ENCODE data around the gene YES1. TPM values are rescaled to one million over a fixed set of nuclear protein-coding genes. Genes with fewer than 3 reads are reported as not detected.
"Not testable (repeated sequence)": the region's sequence is repeated elsewhere in the genome, so short reads cannot be mapped to it uniquely, and the experiment has no call there.

YES1 gene
- total and polyA plus RNA-seq, 4 donors: 17.9 to 61.7 (median 31.6) TPM

- no peak for TF ChIP-seq CTCF (IDR thresholded peaks at IDR 0.05; ENCODE audit: control extremely low read depth, extremely low read depth)
- no peak overlapping the region for H3K9ac ChIP-seq (ENCODE audit: insufficient read depth in 1 of 2, low read length in 2 of 2)
- H3K4me3 ChIP-seq: no peak overlapping the region
- H3K9me3 ChIP-seq (ENCODE audit: control insufficient read depth in 4 of 4, insufficient read depth in 3 of 4, low read length in 3 of 4): no peaks in the 10 kb centered on the region
- H3K4me1 ChIP-seq (ENCODE audit: control insufficient read depth in 5 of 5, insufficient read depth in 5 of 5, low read length in 5 of 5): no peaks in the 10 kb centered on the region
- H3K27me3 ChIP-seq (ENCODE audit: control insufficient read depth in 3 of 3, insufficient read depth in 3 of 3, low read length in 2 of 3): no peaks in the 10 kb centered on the region
- no peak for DNase-seq
- no peak overlapping the region for H3K27ac ChIP-seq (ENCODE audit: low read depth in 1 of 2, low read length in 1 of 2)
- no peak for ATAC-seq (ENCODE audit: insufficient read depth, low FRiP score)
- H3K36me3 ChIP-seq (ENCODE audit: control insufficient read depth in 4 of 4, insufficient read depth in 4 of 4, low read length in 4 of 4): peaks cover 7 to 25% (median 16%) of the 10 kb centered on the region in 4 donors
- WGBS, 2 donors: 93 to 95% methylated on average over 3 of the region's 3 CpGs
Measured at GRCh38 chr18:732371-732770, 79.7 kb downstream of the YES1 start.

GRCh38 chr18:731185-731584 is 80.9 kb downstream of the YES1 start:
- Histone ChIP-seq H3K4me3 (no peak overlapping the region), H3K27ac (ENCODE audit: low read depth in 1 of 2, low read length in 1 of 2) (no peak overlapping the region), H3K27me3 (ENCODE audit: control insufficient read depth in 3 of 3, insufficient read depth in 3 of 3, low read length in 2 of 3) (no peaks in the 10 kb centered on the region), H3K4me1 (ENCODE audit: control insufficient read depth in 5 of 5, insufficient read depth in 5 of 5, low read length in 5 of 5) (no peaks in the 10 kb centered on the region), H3K36me3 (ENCODE audit: control insufficient read depth in 4 of 4, insufficient read depth in 4 of 4, low read length in 4 of 4) (peaks cover 7 to 20% (median 13%) of the 10 kb centered on the region in 4 donors), H3K9me3 (ENCODE audit: control insufficient read depth in 4 of 4, insufficient read depth in 3 of 4, low read length in 3 of 4) (no peaks in the 10 kb centered on the region), H3K9ac (ENCODE audit: insufficient read depth in 1 of 2, low read length in 2 of 2) (no peak overlapping the region)
- DNase-seq: no peak
- no peak for ATAC-seq (ENCODE audit: insufficient read depth, low FRiP score)
- no peak for TF ChIP-seq CTCF (IDR thresholded peaks at IDR 0.05; ENCODE audit: control extremely low read depth, extremely low read depth)

GRCh38 chr18:730692-731091 is 81.3 kb downstream of the YES1 start:
- TF ChIP-seq CTCF (IDR thresholded peaks at IDR 0.05; ENCODE audit: control extremely low read depth, extremely low read depth): no peak
- H3K36me3 ChIP-seq (ENCODE audit: control insufficient read depth in 4 of 4, insufficient read depth in 4 of 4, low read length in 4 of 4): peaks cover 4 to 18% (median 8%) of the 10 kb centered on the region in 4 donors

GRCh38 chr18:730120-730519 is 81.9 kb downstream of the YES1 start:
- H3K4me3 ChIP-seq; H3K27ac ChIP-seq (ENCODE audit: low read depth in 1 of 2, low read length in 1 of 2); DNase-seq; H3K9me3 ChIP-seq (ENCODE audit: control insufficient read depth in 4 of 4, insufficient read depth in 3 of 4, low read length in 3 of 4); H3K9ac ChIP-seq (ENCODE audit: insufficient read depth in 1 of 2, low read length in 2 of 2); H3K27me3 ChIP-seq (ENCODE audit: control insufficient read depth in 3 of 3, insufficient read depth in 3 of 3, low read length in 2 of 3); H3K4me1 ChIP-seq (ENCODE audit: control insufficient read depth in 5 of 5, insufficient read depth in 5 of 5, low read length in 5 of 5); ATAC-seq (ENCODE audit: insufficient read depth, low FRiP score): not testable (repeated sequence)
- H3K36me3 ChIP-seq (ENCODE audit: control insufficient read depth in 4 of 4, insufficient read depth in 4 of 4, low read length in 4 of 4): peaks cover 3 to 17% (median 5%) of the 10 kb centered on the region in 4 donors
- 95 to 97% methylated on average over 5 of the region's 5 CpGs for WGBS, 2 donors

More at GRCh38 chr18:730692-731091, 81.3 kb downstream of the YES1 start:
- Histone ChIP-seq H3K4me3 (no peak overlapping the region), H3K27ac (ENCODE audit: low read depth in 1 of 2, low read length in 1 of 2) (no peak overlapping the region), H3K9ac (ENCODE audit: insufficient read depth in 1 of 2, low read length in 2 of 2) (no peak overlapping the region), H3K9me3 (ENCODE audit: control insufficient read depth in 4 of 4, insufficient read depth in 3 of 4, low read length in 3 of 4) (no peaks in the 10 kb centered on the region), H3K4me1 (ENCODE audit: control insufficient read depth in 5 of 5, insufficient read depth in 5 of 5, low read length in 5 of 5) (no peaks in the 10 kb centered on the region), H3K27me3 (ENCODE audit: control insufficient read depth in 3 of 3, insufficient read depth in 3 of 3, low read length in 2 of 3) (no peaks in the 10 kb centered on the region)
- DNase-seq (no peak), ATAC-seq (ENCODE audit: insufficient read depth, low FRiP score) (no peak)

All from lung (tissue), 12 donors.